Transverse colon (tissue), 4 donors: Measurements from ENCODE around the gene PPP1CA. TPM values are rescaled to one million over a fixed set of nuclear protein-coding genes. Genes with fewer than 3 reads are reported as not detected.

Experiments used
- DNase-seq: peaks from one replicate; pipeline ENCODE4 v3.0.0-alpha.2; 2019
- H3K27ac ChIP-seq, 4 donors: fragments of 200-600 bp; sonication (generic); 2 replicates each; pipeline ENCODE4 v1.5.1; 2016 to 2018; ENCODE audit warnings: inconsistent platforms in 4 of 4
- H3K27me3 ChIP-seq: fragments of 200-600 bp; sonication (generic); 2 replicates; pipeline ENCODE4 v1.5.1; 2017; ENCODE audit warnings: inconsistent platforms
- H3K36me3 ChIP-seq, 4 donors: fragments of 200-600 bp; sonication (generic); 2 replicates each; pipeline ENCODE4 v1.5.1; 2017 to 2019; ENCODE audit warnings: inconsistent platforms in 4 of 4
- H3K4me1 ChIP-seq, 4 donors: fragments of 200-600 bp; sonication (generic); 2 replicates each; pipeline ENCODE4 v1.5.1; 2017 to 2020; ENCODE audit warnings: inconsistent platforms in 4 of 4
- H3K4me3 ChIP-seq, 4 donors: fragments of 200-600 bp; sonication (generic); 1 replicate in 1 of 4; 2 replicates in 3 of 4; pipeline versions ENCODE4 v1.5.1 to v1.6.1; 2017 to 2019; ENCODE audit warnings: inconsistent platforms in 4 of 4
- H3K9me3 ChIP-seq, 2 donors: fragments of 200-600 bp; sonication (generic); 2 replicates each; pipeline ENCODE4 v1.5.1; 2017 to 2019; ENCODE audit warnings: inconsistent platforms in 2 of 2
- EP300 ChIP-seq: sonication (generic); formaldehyde crosslinking; IDR thresholded peaks from one replicate; pipeline ENCODE4 v1.6.1; 2017; ENCODE audit warnings: antibody characterized with exemption, low read depth
- POLR2A ChIP-seq: fragments of 450-650 bp; IDR thresholded peaks from one replicate; pipeline ENCODE4 v1.6.1; 2016; ENCODE audit warnings: antibody characterized with exemption, mild to moderate bottlenecking, moderate library complexity
- POLR2AphosphoS5 ChIP-seq, 3 donors: sonication (generic); formaldehyde crosslinking; IDR thresholded peaks; one replicate each; pipeline ENCODE4 v1.6.1; 2016; ENCODE audit warnings: antibody characterized with exemption in 3 of 3
- WGBS, 2 donors: methylation state at CpG; one replicate each; pipeline ENCODE4 v1.1.5; 2018; ENCODE audit warnings: low coverage in 1 of 2; 5-methylcytosine and 5-hydroxymethylcytosine counted together
- in situ Hi-C, 4 donors: fragments of 200-750 bp; cut with MboI; loops; one replicate each; pipeline versions ENCODE4 v1.15.0 to v1.15.1; 2017; ENCODE audit warnings: low sequenced_read_pairs in 3 of 4, low pct_ligation_motif_present in 1 of 4, low pct_unique_long_range_greater_than_20kb in 1 of 4
- intact Hi-C: fragments of 100-400 bp; cut with DNase I; formaldehyde crosslinking; loops from one replicate; pipeline ENCODE4 v1.15.1; 2023; ENCODE audit warnings: low total_unique reads
- total RNA-seq, 4 donors: library from RNA; depleted of rRNA; stranded (reverse); fragments of >200 nt; gene quantifications; one replicate each; pipeline ENCODE4 v1.1.0, GENCODE V29; 2016
- TF ChIP-seq, protein P1 (sequence below), 5 experiments: fragments of 200-600 bp in 3 of 5; fragments of 450-650 bp in 2 of 5; sonication (generic) in 3 of 5; IDR thresholded peaks; 1 replicate in 2 of 5; 2 replicates in 3 of 5; pipeline ENCODE4 v1.5.1; 2016 to 2017; ENCODE audit warnings: antibody characterized with exemption in 5 of 5, inconsistent platforms in 3 of 5, mild to moderate bottlenecking in 2 of 5, moderate library complexity in 1 of 5

The PPP1CA gene
- total RNA-seq, 4 donors from 2014 or later, result 83.0 to 251 (median 163) TPM

DNA sequence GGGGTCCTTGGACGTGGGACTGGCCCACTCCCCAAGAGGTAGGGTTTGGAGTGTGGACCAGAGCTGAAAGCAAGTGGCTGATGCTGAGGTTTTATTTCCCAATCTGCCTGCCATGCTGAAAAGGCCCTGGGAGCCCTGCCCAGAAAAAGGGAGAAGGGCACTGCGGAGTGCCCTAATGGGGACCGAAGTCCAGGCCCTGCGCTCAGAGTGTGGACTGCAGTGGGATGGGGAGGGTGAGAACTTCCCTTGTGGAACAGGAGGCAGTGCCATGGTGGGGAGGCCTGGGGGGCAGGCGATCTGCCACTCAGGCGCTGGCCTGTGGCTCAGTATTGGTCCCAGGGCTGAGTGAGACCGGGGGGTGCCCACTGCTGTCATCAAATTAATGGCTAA lies 46.6 kb upstream of the PPP1CA start:
- intact Hi-C loops (no loop called here), in situ Hi-C loops (no loop called here)
- TF ChIP-seq POLR2A (no peak), EP300 (no peak), POLR2AphosphoS5 (IDR thresholded peaks at IDR 0.05) (no peak)
- TF ChIP-seq, protein P1, sequence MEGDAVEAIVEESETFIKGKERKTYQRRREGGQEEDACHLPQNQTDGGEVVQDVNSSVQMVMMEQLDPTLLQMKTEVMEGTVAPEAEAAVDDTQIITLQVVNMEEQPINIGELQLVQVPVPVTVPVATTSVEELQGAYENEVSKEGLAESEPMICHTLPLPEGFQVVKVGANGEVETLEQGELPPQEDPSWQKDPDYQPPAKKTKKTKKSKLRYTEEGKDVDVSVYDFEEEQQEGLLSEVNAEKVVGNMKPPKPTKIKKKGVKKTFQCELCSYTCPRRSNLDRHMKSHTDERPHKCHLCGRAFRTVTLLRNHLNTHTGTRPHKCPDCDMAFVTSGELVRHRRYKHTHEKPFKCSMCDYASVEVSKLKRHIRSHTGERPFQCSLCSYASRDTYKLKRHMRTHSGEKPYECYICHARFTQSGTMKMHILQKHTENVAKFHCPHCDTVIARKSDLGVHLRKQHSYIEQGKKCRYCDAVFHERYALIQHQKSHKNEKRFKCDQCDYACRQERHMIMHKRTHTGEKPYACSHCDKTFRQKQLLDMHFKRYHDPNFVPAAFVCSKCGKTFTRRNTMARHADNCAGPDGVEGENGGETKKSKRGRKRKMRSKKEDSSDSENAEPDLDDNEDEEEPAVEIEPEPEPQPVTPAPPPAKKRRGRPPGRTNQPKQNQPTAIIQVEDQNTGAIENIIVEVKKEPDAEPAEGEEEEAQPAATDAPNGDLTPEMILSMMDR (IDR thresholded peaks at IDR 0.05), result no peak
- WGBS, 2 donors, result 82 to 89% methylated on average over 5 to 6 of the region's 7 CpGs
- no peak overlapping the region for H3K27ac ChIP-seq
- H3K36me3 ChIP-seq, result no peaks in the 10 kb centered on the region
- H3K27me3 ChIP-seq, result no peaks in the 10 kb centered on the region
- H3K4me1 ChIP-seq, result peaks cover 0 to 16% (median 11%) of the 10 kb centered on the region in 4 donors
- no peak overlapping the region for H3K4me3 ChIP-seq
- no peaks in the 10 kb centered on the region for H3K9me3 ChIP-seq
- no peak for DNase-seq

DNA sequence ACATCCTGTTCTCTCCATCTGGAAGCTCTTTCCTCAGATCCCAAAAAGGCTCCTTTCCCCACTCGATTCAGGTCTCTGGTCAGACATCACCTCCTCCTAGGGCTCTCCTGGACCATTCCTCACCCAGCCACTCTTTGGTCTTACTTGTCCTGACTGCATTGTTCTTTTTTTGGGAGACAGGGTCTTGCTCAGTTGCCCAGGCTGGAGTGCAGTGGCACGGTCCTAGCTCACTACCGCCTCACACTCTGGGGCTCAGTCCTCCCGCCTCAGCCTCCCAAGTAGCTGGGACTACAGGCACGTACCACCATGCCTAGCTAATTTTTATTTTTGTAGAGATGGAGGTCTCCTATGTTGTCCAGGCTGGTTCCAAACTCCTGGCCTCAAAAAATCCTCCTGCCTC lies 43.9 kb upstream of the PPP1CA start:
- in situ Hi-C loops (no loop called here), intact Hi-C loops (no loop called here)
- H3K27ac ChIP-seq, result no peak overlapping the region
- no peak overlapping the region for H3K4me3 ChIP-seq
- H3K9me3 ChIP-seq, result no peaks in the 10 kb centered on the region
- TF ChIP-seq POLR2A, result no peak
- TF ChIP-seq, protein P1 (IDR thresholded peaks at IDR 0.05), result no peak
- no peak for TF ChIP-seq EP300
- no peak for TF ChIP-seq POLR2AphosphoS5 (IDR thresholded peaks at IDR 0.05)
- no peak for DNase-seq
- H3K4me1 ChIP-seq, result peaks cover 8 to 37% (median 22%) of the 10 kb centered on the region in 4 donors
- 82 to 90% methylated on average over 2 to 5 of the region's 5 CpGs for WGBS, 2 donors
- H3K27me3 ChIP-seq, result no peaks in the 10 kb centered on the region
- H3K36me3 ChIP-seq, result no peaks in the 10 kb centered on the region

DNA sequence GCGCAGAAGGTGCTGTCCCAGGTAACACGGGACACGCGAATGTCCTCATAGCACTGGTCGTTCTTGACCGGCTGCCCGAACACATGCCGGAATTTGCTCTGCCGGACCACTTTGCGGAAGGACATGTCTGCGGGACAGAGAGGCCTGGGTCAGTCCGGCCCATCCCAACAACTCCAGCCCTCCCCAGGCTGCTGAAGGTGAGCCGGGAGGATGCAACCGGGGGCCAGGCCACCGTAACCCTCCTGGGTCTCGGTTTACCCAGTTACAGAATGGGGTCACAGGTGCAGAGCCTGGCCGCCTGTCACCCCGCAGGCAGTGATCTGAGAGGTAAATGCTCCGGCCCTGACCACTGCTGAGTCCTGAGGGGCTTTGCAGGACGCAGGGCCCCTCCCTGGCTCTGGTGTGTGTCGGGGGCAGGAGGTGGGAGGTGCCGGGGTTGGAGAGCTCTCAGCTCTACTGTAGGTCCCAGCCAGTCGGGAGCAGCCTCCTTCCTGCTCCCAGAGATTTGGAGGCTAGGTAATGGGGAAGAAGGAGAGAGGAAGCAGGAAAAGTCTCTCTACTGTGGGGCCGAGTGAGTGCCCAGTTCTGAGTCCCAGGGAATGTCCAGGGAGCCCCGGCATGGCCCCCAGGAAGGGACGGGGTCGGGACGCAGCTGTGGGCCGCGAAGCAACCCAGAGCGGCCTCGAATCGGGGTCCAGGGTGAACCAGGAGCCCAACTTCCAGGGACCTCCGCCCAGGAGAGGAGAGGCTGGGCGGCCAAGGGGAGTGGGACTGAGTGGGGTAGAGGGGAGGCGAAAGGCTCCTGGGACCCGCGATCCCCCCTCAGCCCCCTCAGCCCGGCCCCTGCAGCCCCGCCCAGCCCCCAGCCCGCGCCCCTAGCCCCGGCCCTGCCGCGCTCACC lies 41.1 kb upstream of the PPP1CA start:
- TF ChIP-seq POLR2AphosphoS5 (IDR thresholded peaks at IDR 0.05), result no peak
- TF ChIP-seq EP300, result no peak
- TF ChIP-seq POLR2A, result no peak
- TF ChIP-seq, protein P1 (IDR thresholded peaks at IDR 0.05), result no peak
- WGBS, 2 donors, result 44% methylated on average over 34 of the region's 45 CpGs; no CpG with 5 or more reads in 1 of the 2 donors
- H3K4me3 ChIP-seq, result peak overlapping the region; percentile 87 to 96 (median 92)
- in situ Hi-C loops (no loop called here), intact Hi-C loops (no loop called here)
- DNase-seq, result no peak
- H3K9me3 ChIP-seq, result no peaks in the 10 kb centered on the region
- no peaks in the 10 kb centered on the region for H3K27me3 ChIP-seq
- peak overlapping the region; percentile 94 to 99 (median 97) for H3K27ac ChIP-seq
- H3K4me1 ChIP-seq, result peaks cover 8 to 50% (median 26%) of the 10 kb centered on the region in 4 donors
- no peaks in the 10 kb centered on the region for H3K36me3 ChIP-seq

DNA sequence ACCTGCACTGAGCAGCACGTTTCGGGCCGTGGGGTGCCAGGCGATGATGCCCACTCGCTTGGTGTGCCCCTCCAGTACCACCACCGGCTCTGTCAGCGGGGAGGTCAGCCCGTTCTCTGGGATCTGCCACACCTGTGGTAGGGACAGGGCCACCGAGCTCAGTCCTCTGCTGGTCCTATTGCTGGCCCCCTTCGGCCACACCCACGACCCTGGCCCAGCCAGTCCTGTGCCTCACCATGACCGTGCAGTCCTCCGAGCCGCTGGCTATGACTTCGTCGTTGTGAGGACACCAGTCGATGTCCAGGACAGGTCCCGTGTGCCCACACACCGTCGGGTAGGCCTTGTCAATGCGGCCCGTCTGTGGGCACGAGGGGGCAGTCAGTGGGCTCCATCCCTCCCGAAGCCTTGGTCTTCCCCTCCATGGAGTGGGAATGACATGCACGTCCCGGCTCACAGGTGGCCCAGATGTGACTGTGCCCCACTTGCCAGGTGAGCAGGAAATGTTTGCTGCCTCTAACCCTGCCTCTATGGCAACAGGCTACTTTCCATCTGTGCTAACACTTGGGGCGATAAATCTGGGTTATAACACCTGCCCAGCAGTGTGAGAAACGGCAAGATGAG lies 40.2 kb upstream of the PPP1CA start:
- no peak for DNase-seq
- WGBS, 2 donors, result 79% methylated on average over 22 of the region's 28 CpGs; no CpG with 5 or more reads in 1 of the 2 donors
- peak overlapping the region; percentile 94 to 99 (median 97) for H3K27ac ChIP-seq
- H3K36me3 ChIP-seq, result no peaks in the 10 kb centered on the region
- H3K4me3 ChIP-seq, result peak overlapping the region in 1 of 4 donors; percentile 93
- in situ Hi-C loops, result no loop called here
- H3K9me3 ChIP-seq, result no peaks in the 10 kb centered on the region
- TF ChIP-seq, protein P1 (IDR thresholded peaks at IDR 0.05), result no peak
- TF ChIP-seq POLR2A (no peak), POLR2AphosphoS5 (IDR thresholded peaks at IDR 0.05) (no peak), EP300 (no peak)
- no peaks in the 10 kb centered on the region for H3K27me3 ChIP-seq
- intact Hi-C loops, result no loop called here
- peaks cover 8 to 50% (median 26%) of the 10 kb centered on the region in 4 donors for H3K4me1 ChIP-seq
